HG03342 (cell line): ENCODE data around the gene PPP1R12C.
"Not testable (repeated sequence)": the region's sequence is repeated elsewhere in the genome, so short reads cannot be mapped to it uniquely, and the experiment has no call there.

Experiments
- ATAC-seq: cut with Tn5 transposase; IDR thresholded peaks from one replicate; pipeline ENCODE4 v1.9.1; 2021; ENCODE audit warnings: mild to moderate bottlenecking, moderate library complexity; ENCODE audit not compliant: unreplicated experiment

PPP1R12C gene

DNA sequence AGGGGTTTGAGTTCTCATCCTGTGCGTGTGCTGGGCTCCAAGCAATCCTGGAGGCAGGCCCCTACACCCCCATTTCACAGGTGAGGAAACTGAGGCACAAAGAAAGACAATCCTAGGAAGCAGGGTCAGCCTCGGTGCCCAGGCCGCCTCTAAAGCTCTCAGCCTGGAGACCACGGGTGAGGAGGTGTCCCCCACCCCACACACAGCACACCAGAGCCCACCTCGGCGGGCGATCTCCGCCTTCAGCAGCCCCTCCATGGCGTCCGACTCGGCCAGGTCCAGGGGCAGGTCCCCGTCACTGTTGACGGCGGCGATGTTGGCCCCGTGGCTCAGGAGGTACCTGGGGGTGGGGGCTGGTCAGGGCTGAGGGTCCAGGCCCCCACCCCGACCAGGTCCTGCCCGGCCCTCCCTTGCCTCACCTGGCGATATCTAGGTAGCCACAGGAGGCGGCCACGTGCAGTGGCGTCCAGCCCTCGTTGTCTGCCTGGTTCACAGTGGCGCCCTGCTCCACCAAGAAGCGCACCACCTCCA lies 5.1 kb downstream of the PPP1R12C start:
- ATAC-seq = no peak

DNA sequence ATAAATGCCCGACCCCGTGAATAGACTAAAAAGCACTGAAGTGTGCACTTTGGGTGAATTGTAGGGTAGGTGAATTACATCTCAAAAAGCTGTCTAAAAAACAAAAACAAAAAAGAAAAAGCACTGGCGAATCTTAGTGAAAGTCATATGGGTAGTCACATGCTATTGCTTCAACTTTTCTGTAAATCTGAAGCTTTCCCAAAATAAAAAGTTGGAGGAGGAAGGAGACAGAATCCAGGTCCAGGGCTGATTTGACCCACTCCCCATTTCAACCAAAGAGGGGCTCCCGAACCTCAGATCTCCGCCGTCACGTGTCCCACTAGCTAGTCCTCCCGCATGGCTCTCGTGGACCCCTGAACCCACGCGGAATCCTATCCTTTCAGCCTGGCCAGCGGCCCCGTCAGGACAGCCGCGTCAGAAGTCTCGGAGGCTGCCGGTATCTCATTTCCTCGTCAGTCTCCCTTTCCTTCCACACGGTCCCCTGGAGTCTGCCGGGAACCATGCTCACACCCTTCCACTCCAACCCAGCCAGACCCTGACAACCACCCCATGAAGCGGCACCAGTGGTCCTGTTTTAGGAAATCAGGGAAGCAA lies 6.1 kb downstream of the PPP1R12C start:
- no peak for ATAC-seq

DNA sequence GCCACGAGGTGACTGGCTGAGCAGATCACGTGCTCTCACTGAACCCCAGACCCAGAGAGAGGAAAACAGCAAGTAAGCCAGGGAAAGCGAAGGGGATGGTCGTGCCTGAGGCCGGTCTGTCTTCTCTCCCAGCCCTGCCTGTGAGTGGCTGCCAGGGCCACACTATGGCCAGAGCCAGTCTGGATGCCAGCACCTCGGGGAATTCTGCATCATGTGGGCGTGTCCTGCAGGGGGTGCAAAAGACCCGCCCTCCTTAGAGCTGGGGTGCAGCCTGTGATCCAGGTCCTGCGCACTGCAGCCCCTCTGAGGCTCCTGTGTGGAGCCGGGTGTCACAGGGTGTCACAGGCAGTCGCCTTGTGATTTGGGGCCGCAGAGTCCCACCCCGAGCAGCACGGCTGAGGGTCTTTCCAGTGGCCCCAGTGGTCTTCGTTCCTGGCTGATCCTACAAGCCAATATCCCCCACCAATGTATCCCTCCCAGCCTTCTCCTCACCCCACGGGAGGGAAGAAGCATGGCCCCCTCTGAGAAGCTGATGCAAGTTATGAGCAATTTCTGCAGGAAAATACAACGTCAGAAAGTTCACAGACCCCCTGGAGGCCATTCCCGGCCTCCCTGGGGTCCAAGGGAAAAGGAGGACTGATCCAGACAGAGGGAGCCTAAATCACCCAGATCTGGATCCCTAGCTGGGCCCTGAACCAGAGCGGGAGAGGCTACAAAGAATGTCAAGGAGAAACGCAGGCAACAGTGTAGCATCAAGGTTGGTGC lies 7.7 kb downstream of the PPP1R12C start:
- ATAC-seq = no peak

DNA sequence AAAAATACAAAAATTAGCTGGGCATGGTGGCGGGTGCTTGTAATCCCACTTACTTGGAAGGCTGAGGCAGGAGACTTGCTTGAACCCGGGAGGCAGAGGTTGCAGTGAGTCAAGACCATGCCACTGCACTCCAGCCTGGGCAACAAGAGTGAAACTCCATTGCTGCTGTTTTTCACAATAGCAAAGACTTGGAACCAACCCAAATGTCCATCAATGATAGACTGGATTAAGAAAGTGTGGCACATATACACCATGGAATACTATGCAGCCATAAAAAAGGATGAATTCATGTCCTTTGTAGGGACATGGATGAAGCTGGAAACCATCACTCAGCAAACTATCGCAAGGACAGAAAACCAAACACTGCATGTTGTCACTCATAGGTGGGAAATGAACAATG lies 10.2 kb downstream of the PPP1R12C start:
- not testable (repeated sequence) for ATAC-seq

- ATAC-seq = no peak
Observed at GRCh38 chr19:55106591-55106990, 10.8 kb downstream of the PPP1R12C start.

DNA sequence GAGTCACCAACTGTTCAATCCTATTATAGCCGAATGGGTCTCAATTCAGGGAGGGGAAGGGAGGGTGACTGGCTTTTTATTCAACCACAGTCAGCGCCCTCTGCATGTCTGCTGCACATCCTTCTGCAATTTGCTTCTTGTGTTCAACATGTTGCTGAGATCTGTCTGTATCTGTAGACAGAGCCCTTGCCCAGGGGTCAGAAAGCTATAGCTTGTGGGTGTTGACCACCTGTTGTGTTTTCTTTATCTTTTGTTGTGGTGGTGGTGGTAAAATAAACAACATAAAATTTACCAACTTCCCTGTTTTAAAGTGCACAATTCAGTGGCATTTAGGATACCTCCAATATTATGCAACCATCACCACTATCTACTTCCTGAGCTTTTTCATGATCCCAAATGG lies 12.2 kb downstream of the PPP1R12C start:
- ATAC-seq = no peak

GRCh38 chr19:55103190-55103589 lies 14.2 kb downstream of the PPP1R12C start:
- no peak for ATAC-seq

GRCh38 chr19:55101261-55101660 lies 16.2 kb downstream of the PPP1R12C start:
- no peak for ATAC-seq

- no peak for ATAC-seq
Observed at GRCh38 chr19:55099557-55100506, 17.6 kb downstream of the PPP1R12C start.

DNA sequence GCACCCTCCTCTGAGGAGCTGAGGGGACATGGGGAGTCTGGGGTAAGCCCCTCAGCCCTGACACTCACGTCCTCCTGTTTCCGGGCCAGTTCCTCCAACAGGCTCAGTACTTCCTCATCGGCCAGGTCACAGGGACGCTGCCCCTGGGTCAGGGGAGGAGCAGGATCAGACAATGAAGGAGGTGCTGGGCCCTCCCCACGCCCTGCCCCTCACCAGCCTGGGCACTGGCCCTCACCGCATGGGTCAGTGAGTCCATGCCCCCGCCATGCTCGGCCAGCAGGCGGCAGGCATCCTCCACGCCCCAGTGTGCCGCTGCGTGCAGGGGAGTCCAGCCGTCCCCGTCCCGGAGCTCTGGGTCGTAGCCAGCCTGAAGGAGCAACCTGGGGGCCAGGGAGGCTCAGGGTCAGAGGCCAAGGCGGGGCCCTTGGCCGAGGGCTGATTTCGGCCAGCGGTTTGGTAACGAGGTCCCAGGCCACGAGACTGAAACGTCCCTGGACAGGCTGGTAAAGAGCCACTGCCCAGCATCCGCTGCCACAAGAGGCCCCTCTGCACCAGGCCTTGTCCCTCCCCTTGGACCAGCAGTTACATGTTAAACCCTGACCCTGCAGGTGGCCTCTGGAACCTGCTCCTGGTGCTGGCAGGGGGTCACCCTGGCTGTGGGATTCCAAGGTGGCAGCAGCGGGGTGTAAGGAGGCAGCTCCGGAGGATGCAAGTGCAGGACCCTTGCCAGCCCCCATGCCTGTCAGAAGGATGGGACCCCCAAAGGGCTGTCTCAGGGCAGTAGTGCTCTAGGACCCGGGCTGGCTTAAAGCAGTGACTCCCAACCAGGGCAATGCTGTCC lies 18.5 kb downstream of the PPP1R12C start:
- no peak for ATAC-seq

DNA sequence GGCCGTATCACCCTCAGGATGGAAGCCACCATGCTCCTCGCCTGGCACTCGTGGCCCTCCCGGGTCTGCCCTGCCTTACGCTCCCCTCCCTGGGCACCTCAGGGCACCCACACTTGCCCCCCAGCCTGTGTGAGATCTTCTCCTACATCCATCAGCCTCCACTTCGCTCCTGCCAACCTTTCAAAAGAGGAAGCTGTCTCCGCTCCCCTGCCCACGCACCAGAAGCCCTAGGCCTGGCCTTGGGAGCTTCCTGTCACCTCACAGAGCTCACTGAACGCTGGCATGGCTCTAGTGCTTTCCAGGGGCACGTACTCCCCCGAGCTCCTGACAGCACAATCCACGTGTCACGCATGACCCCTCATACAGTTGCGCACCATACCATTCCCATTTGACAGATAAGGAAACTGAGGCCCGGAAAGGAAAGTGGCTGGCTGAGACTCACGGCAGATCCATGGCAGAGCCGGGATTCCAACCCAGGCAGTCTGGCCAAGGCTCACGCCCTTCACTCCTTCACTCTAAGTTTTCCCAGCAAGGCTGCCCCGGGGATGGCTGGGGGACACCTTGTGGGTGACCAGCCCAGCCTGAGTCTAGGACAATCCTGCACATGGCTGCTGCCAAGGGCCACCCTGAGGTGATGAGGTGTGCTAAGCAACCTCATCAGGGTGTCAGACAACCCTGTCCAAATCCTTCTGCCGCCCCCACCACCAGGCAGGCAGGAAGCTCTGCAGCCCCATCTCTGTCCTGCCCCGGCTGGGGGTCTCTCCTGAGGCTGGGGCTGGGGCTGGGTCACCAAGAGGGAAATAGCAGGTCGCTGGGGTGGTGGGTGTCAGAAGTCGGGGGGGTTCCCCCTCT lies 19.3 kb downstream of the PPP1R12C start:
- ATAC-seq = no peak

- no peak for ATAC-seq
Observed at GRCh38 chr19:55096061-55096701, 21.3 kb downstream of the PPP1R12C start.

DNA sequence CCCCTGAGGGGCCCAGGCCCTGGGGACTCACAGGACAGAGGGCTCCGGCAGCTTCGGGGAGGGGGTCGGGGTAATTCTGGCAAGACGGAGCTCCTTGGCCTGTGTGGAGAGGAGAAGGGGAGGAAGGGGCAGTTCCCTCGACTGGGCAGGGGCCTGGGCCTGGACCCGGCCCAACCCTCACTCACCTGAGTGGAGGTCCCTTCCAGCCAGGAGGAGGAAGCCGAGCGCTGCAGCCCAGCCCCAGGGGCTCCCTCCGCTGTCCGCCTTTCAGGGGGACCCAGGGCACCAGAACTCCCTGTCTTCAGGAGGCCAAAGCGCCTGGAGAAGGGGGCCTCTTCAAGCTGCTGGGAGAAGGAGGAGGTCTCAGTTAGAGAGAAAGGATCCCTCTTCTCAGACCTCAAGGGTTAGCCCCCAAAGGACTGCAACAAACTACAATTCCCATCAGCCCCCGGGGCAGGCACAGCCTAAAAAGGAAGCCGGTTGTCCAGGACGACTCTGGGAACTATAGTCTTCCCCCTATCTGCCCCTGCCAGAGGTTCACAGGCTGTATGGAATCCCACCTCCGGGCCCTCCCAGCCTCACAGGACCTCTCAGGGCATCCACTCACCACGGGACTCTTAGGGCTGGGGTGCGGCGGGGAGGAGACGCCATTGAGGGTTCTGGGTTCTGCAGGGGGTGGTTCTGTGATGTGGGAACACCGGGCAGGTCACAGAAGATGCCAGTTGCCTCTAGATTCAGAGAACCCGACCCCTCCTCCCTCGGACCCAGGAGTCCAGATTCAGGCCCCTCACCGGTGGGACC lies 22.0 kb downstream of the PPP1R12C start:
- ATAC-seq = no peak

GRCh38 chr19:55094456-55095259 lies 22.8 kb downstream of the PPP1R12C start:
- ATAC-seq = no peak

- no peak for ATAC-seq
Observed at GRCh38 chr19:55092423-55093318, 24.8 kb downstream of the PPP1R12C start.

GRCh38 chr19:55091955-55092354 lies 25.5 kb downstream of the PPP1R12C start:
- ATAC-seq = no peak
